Astrocyte of the hippocampus (primary cell): ENCODE data around the gene PLSCR5.
A peak's percentile ranks its signal among the peaks of the same experiment; 100 is the strongest.

Source experiments
- DNase-seq: peaks from one replicate; pipeline ENCODE4 v3.0.0; 2011; ENCODE audit warnings: low read depth, low spot score

The PLSCR5 gene

GRCh38 chr3:146544002-146544928, 60.9 kb downstream of the PLSCR5 start, which contains the start of gene PLSCR1:
TSS of gene PLSCR1 (minus strand) at chr3:146544607. CDS start at chr3:146536552, 8,055 bp downstream.
- peak; percentile 95 for DNase-seq

- peak; percentile 37 for DNase-seq
Observed at GRCh38 chr3:146543461-146544001, 61.6 kb downstream of the PLSCR5 start.

GRCh38 chr3:146542978-146543377, 62.2 kb downstream of the PLSCR5 start:
- peak; percentile 7 for DNase-seq

- DNase-seq: no peak
Observed at GRCh38 chr3:146542179-146542578, 63.0 kb downstream of the PLSCR5 start.

- no peak for DNase-seq
Observed at GRCh38 chr3:146540978-146541377, 64.2 kb downstream of the PLSCR5 start.

GRCh38 chr3:146540236-146540635, 64.9 kb downstream of the PLSCR5 start:
- DNase-seq: no peak

GRCh38 chr3:146539315-146539714, 65.8 kb downstream of the PLSCR5 start:
- no peak for DNase-seq

- peak; percentile 45 for DNase-seq
Observed at GRCh38 chr3:146537603-146538002, 67.5 kb downstream of the PLSCR5 start.

- peak; percentile 90 for DNase-seq
Observed at GRCh38 chr3:146536681-146537080, 68.5 kb downstream of the PLSCR5 start.
